GM18508 (cell line): ENCODE measurements around the gene ABCA13.

Experiments used
- ATAC-seq: cut with Tn5 transposase; IDR thresholded peaks from one replicate; pipeline ENCODE4 v1.9.1; 2021; ENCODE audit warnings: moderate number of reproducible peaks; ENCODE audit not compliant: insufficient read depth, unreplicated experiment

ABCA13 gene

DNA sequence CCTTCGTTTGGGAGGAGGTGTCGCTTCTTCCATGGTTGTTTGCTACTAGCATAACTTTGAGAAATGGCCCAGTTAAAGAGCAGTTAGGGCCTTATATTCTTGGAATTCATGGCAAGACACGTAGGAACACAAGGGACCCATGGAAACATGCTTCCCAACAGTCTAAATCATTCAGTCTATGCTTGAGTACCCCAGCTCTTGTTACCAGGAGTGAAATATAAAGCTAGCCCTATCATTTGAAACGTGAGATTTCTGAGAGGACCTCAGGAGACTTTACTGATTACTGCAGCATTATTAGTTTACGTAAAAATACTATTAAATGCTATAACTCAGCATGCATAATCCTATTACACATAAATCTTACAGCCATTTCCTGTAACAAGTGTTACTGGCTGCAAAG lies 424.5 kb downstream of the ABCA13 start:
- ATAC-seq = no peak

DNA sequence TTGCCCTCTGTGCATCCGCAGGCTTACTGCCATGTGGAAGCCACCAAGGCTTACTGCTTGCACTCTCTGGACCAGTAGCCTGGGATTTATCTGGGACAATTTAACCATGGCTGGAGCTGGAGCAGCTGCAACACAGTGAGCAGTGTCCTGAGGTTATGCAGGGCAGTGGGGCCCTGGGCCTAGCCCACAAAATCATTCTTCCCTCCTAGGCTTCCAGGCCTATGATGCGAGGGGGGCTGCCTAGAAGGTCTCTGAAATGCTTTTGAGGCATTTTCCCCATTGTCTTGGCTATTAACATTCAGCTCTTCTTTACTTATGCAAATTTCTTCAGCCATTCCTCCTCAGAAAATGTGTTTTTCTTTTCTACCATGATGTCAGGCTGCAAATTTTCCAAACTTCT lies 439.4 kb downstream of the ABCA13 start:
- no peak for ATAC-seq

DNA sequence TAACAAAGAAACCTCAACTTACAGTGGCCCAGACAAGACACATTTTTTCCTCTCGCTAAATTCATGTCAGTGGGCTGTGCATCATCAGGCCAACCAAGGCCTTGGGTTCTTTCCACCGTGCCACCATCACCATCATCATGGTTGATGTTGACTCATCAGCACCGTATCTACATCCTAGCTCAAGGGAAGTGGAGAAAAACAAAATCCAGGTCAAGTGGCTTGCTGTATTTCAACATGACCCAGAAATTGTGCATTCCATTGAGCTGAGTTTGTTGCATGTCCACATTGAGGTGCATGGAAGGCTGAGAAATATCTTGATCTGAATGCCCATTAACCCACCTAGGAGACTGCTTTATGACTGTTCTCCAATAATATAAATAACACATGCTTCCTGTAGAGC lies 440.7 kb downstream of the ABCA13 start:
- no peak for ATAC-seq

DNA sequence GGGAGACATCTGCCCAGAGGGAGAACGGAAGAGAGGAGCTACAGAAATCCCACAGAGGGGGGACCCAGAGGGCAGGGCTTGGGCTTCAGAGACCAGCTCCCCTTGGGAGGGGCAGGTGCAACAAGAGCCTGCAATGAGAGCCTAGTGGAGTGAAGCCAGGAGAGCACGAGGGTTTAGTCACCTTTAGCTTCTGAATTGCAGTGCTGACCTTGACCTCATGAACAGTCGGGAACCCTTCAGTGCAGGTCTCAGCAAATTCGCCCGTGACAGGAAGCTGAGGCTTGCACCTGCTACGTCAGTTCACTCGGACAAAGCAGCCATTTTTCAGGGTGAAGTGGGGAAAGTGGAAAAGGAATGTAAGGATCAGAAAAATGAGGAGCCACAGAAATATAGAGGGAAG lies 446.2 kb downstream of the ABCA13 start:
- ATAC-seq = no peak

DNA sequence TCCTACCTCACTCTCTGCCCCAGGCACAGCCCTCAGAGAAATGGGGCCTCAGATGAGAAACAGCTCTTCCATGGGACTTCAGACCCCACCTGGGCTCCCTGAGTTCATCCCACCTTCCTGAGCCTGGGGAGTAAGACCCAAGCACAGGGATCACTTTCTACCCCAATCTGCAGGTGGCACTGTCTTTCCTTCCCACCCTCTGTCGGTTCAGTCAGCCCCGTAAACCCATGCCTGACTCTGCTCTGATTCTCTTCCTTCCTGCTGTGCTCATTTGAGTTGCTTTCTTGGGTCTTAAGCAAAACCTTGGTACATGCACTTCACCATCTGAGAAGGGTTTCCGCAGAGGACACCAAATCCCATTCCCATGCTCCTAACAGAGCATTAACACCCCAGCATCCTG lies 446.7 kb downstream of the ABCA13 start:
- no peak for ATAC-seq

DNA sequence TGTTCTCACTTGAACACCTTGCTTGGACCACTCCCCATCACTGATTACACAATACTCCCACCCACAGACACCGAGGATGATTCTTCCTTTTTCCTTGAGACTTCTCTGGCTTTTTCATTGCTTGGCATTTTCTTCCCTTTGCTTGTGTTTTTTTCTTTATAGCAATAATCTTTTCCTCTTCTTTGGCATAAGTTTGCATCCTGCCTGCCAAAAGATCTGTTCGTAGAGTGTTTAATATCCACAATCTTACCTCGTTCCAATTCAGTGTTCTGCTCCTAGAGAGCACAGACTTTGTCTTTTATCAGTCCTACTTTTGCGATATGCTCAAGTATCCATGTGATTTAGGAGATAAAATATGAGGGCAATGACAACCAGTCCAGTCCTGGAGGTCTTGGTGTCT lies 449.8 kb downstream of the ABCA13 start:
- no peak for ATAC-seq

DNA sequence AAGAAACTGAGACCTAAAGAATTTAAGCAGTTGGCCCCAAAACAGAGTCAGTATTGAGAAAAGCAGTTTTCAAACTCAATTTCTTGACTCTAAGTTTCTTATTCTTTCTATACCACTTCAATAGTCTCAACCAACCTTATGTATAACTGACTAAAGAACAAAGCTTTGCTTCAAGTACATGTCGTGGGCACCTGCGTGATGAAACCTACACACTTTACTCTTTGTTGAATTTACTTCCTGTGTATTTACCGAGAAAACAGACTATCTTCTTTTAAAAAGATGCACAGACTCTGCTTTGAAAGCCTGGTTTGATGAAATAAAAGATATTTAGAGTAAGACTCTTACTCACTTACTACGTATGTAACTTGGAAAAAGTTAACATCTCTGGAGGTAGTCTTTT lies 455.9 kb downstream of the ABCA13 start:
- no peak for ATAC-seq

DNA sequence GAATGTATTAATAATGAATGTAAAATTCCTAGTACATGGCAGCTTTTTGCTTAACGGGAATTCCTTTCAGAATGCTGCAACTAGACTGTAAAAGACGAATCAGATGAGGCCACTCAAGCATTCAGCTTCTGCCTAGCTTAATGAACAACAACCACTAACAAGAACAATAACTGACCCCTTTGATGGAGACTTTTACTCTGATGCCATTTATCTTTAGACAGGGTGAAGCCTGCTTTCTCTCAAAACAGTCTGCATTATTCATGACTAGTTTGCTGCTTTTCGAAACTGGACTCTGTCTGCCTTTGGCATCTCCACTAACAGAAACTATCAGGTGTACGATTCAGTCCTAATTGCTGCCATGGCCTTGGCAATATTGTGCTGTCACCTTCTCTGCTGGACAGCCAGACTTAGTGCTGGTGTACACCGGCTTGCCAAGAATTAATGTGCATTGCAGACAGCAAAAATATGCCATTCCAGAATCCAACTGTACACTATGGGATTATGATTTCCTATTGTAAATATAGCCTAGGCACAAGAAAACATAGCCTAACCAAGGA lies 457.6 kb downstream of the ABCA13 start:
- no peak for ATAC-seq

DNA sequence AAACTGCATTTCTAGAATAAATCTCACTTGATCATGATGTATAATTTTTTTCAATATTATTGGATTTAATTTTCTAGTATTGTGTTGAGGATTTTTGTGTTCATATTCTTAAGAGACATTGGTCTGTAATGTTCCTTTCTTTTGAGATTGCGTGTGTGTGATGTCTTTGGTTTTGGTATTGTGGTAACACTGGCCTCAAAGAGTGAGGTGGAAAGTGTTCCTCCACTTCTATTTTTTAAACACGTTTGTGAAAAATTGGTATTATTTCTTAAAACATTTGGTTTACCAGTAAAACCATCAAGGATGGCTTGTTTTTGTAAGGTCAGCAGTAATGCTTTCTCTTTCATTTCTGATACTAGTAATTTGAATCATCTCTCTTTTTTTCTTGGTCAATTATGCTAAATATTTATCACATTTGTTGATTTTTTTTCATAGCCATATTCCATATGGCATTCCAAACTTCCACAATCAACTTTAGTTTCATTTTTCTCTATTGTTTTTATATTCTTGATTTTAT lies 462.9 kb downstream of the ABCA13 start:
- no peak for ATAC-seq

DNA sequence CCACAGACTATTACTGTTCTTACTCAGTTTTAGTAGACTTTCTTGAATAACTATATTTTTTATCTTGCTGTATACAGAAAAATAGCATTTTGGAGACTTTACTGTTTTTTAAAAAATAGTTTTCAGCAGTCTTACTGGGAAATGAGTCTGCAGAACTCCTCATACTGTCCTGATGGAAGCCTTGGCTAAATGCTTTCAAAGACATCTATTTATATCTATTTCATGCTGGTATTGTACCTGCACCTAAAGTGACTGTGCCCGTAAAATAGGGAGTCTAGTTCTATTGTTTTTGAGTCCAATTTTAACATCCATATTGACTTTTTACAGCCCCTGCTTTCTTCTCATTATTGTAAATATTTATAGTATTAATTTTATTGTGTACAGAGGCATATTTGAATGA lies 464.5 kb downstream of the ABCA13 start:
- no peak for ATAC-seq

DNA sequence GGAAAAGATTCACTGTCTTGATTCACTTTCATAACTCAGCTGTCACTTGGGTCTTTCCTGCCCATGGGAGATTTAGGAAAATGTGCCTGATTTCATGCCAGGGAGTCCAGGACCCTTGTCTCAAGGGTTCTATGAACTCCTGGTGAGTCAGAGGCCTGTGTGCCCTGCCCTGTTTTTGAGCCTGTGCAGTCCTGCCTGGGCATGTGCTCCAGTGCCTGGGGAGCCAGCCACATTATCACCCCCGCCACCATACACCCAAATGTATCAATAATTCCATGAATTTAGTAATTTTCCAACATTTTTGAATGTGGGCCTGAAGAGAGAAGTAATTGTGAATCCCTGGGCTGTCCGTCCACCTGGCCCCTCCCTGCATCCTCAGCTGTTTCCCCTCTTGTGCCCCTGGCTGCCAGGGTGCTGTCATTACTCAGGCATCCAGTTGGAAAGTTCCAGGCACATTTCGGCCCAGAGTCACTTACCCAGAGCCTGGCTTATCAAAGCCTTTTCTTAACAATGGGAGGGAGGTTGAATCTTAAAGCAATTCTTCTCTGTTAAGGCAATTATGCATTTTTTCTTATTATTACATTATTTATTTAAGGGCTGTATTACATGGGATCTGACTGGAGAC lies 465.2 kb downstream of the ABCA13 start:
- no peak for ATAC-seq

DNA sequence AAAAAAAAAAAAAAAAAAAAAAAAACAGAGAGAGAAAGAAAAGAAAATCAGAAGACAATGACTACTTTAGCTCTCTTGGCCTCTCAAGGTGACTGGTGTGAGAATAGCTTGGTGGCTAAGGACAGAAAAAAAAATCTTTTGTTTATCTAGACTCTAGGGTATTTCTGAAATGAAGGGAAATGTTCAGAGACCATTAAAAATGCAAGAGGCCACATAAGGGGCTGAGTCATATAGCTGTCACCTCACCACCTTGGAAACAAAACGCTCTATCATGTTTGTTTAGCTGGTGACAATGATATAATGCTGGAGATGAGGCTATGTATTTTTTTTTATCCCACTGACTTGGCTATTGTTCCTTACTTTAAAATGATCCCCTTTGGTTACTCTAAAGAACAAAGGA lies 466.1 kb downstream of the ABCA13 start:
- ATAC-seq = no peak

DNA sequence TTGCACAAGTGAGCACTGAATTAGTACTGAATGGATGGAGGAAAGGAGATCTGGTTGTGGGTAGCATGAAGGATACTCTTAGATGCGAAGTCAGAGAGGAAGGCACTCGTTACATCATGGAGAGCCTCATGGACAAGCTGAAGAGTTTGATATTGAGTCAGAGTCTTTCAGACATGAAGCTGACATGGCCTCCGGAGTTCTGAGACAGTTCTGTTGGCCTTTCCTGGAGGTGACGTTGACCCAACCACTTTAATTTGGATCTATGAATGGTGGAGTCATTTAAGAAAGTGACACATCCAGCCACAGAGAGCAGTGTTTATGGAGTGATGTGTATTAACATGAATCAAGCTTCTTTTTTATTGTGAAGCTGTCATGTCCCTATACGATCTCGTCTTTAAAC lies 466.8 kb downstream of the ABCA13 start:
- no peak for ATAC-seq

DNA sequence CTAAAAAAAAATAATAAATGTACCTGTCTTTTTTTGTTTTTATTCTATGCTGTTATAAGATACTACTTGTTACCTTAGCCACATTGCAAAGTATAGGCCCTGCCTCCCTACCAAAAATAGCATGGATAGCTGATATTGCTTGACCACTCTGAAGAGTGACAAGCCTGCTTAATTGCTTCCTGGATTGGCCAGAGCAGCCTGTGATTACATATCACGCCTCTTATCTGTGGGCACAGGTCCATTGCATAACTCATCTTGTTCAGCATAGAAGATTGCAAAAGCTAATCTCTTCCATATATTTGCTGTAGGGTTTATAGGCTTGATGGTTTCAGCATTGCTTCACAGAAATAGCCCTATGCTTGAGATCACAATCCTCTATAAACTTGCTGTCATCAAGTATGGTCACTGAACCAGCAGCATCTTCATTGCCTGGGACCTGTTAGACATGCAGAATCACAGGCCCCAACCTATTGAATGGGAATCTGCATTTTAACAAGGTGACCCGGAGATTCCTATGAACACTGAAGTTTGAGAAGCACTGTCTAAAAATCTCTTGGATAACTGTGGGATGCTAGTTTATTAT lies 472.3 kb downstream of the ABCA13 start:
- ATAC-seq = no peak

DNA sequence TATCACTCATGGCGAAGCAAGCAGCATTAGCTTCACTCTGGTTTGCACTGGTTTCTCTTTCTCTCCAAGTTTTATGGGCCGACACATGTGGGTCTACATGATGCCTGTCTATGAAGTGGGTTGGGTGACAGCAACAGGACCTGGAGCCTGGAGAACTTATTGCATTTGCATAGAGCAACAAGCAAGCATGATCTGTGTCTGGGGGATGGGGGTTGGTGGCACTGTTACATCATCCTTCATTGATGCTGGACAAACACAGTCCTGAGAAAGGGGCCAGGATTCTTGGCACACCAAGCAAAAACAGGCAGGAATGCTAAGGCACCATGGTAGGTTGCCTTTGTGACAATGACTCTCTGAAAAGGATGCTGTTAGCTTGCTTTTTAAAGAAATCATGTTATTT lies 486.9 kb downstream of the ABCA13 start:
- ATAC-seq = no peak

DNA sequence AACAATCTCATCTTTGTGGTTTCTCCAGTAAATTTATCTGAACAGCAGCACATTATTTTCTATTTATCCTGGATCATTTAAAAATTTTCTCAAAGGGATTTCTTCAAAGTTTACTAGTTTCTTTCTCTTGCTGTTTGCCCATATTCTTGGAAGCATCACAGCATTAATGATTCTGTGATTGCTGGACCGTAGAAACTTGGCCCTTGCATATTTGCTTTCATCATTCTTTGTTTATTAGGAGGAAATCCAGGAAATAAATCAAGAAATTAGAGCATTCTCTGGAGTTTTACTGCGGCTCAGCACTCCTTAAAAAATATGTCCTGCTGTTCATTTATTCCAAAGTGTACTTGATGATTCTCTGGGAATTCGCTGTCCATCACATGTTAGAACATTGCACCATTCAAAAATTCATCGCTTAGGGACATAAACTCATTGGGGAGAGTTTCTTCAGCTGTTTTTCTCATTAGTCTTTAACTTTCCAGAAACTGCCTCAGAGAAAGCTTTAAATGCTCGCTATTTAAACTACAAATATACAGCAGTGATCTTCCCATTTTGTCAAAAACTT lies 489.1 kb downstream of the ABCA13 start:
- no peak for ATAC-seq

DNA sequence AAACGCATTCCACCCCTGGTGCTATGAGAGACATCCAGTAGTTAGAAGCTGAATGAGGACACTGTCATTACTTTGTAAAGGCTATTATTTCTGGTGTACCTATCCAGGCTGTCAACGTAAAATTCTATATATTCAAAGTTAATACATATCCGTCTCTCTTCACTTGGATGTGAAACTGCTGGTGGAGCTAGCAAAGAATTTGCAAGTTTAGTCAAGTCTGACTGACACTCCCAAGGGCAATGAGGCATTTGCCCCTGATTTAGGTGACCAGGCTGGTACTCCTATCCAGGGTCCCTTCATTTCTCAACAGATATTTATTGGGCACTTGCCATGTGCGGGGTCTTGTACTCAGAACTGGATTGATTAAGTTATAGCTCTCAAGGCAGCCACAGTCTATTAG lies 493.0 kb downstream of the ABCA13 start:
- no peak for ATAC-seq

DNA sequence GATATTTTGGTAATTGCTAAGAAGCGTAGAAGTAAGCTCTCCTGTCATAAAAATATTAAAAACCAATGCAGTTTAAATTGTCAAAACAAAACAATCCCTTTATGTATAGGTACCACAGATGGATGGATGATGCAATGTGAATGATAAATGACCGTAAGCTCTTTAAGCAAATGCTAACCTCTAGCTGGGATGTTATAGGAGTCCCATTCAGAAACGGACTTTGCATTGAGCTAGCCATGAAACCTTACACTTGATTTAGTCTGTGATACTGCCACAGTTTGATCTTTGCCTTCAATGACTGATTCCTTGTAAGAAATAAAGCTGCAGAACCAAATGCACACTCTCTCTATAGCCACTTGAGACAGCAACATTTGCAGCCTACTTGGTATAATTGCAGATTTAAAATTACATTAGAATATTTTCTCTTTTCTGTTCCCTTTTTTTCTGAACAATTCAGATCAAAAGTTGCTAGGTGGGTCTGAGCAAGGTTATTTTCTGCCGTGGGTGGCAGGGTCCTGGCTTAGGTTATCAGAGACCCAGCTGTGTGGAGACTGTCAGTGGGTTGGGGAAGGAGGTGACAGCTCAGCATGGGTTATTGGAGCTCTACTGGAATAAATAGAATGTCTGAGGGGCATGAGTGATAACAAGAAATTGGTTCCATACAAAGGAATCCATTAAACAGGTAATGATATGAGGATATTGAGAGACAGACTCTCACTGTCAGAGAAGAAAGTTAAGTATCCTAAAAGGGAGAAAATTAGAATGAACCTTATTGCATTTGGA lies 494.3 kb downstream of the ABCA13 start:
- ATAC-seq = no peak

DNA sequence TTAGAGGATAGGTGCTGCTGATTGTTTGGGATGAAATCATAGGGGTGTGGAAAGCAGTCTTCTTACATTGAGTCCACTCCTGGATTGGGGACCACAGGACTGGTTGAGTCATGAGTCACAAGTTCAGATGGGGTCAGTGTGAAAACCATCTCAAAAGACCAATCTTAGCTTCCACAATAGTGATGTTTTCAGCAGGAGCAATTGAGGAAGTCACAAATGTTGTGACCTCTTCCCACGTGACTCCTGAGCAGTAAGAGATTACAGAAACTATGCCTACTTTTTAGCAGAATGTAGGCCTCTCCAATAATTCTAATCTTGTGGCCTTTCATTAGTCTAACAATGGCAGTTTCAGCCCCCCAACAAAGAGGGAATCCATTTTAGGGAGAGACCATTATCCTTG lies 496.1 kb downstream of the ABCA13 start:
- ATAC-seq = no peak

DNA sequence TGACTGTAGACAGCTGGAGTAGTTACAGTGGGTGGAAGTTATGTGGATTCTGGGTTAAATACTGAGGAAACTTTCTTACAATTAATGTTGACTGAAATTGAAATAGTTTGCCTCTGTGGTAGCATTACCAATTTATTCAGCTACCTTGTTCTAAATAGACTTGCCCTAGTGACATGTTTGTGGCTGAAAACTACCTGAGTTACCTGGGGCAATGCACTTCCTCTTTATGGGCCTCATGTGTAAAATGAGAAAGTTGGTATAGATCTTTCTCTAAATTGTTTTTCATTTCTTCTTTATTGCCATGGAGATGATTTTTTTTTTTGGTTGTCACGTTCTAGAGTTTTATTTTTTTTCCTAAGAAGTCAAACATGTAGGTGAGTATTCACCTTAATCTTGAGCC lies 500.4 kb downstream of the ABCA13 start:
- no peak for ATAC-seq

DNA sequence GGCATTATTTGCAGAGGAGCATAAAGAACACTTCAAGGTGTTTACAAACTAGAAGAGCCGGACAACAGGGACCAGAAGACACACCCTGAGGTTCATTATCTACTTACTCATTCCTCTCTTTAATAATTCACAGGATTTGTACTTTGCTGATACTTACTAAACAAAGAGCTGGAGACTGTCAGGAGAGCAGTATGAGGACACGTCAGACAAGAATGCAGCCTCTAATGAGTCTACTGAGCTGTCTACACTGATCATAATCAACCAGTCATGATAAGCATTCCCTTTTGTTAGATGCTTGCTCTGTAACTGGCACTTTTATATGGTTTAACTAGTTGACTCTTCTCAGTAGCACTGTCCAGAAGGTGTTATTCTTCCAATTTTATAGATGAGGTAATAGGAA lies 509.7 kb downstream of the ABCA13 start:
- no peak for ATAC-seq
